Keratinocyte (primary cell): ENCODE data around the gene LPCAT2. TPM values are rescaled to one million over a fixed set of nuclear protein-coding genes. Genes with fewer than 3 reads are reported as not detected.

ENCODE experiments used
- DNase-seq: peaks from one replicate; pipeline ENCODE4 v3.0.0-alpha.2; 2011; ENCODE audit warnings: low read depth, missing footprints, low spot score
- FAIRE-seq: peaks from 2 replicates; lab custom pipeline; 2011; peaks lifted over from hg19 to GRCh38; lab: Jason Lieb, UNC
- H2AFZ ChIP-seq: 2 replicates; pipeline ENCODE4 v1.6.0; 2012; ENCODE audit warnings: low read length, control low read depth, inconsistent platforms; ENCODE audit not compliant: control insufficient read depth
- H3K27ac ChIP-seq: 2 replicates; pipeline ENCODE4 v1.5.1; 2011; ENCODE audit warnings: low read length; ENCODE audit not compliant: control insufficient read depth, insufficient read depth
- H3K27me3 ChIP-seq: 3 replicates; pipeline ENCODE4 v1.6.0; 2011; ENCODE audit warnings: low read length; ENCODE audit not compliant: control insufficient read depth, insufficient read depth; ENCODE audit errors: extremely low read depth
- H3K36me3 ChIP-seq, 2 experiments: 2 replicates in 1 of 2; 3 replicates in 1 of 2; pipeline ENCODE4 v1.5.1; 2011; ENCODE audit warnings: low read length in 2 of 2, mild to moderate bottlenecking in 1 of 2; ENCODE audit not compliant: control insufficient read depth in 2 of 2, insufficient read depth in 2 of 2; ENCODE audit errors: extremely low read depth in 1 of 2
- H3K4me1 ChIP-seq: 3 replicates; pipeline ENCODE4 v1.5.1; 2011; ENCODE audit warnings: low read length; ENCODE audit not compliant: control insufficient read depth, insufficient read depth; ENCODE audit errors: extremely low read depth
- H3K4me2 ChIP-seq: 3 replicates; pipeline ENCODE4 v1.6.0; 2011; ENCODE audit warnings: low read depth, low read length; ENCODE audit not compliant: control insufficient read depth, insufficient read depth; ENCODE audit errors: extremely low read depth
- H3K4me3 ChIP-seq, 3 experiments: fragments of 200-600 bp in 1 of 3; sonication (generic) in 1 of 3; 2 replicates in 2 of 3; 3 replicates in 1 of 3; pipeline ENCODE4 v1.5.1; 2011 to 2016; ENCODE audit warnings: low read length in 3 of 3, mild to moderate bottlenecking in 3 of 3, control low read depth in 2 of 3, inconsistent platforms in 1 of 3, low read depth in 1 of 3, mixed read lengths in 1 of 3, mixed run types in 1 of 3, moderate library complexity in 1 of 3; ENCODE audit not compliant: control insufficient read depth in 2 of 3, insufficient read depth in 2 of 3; ENCODE audit errors: extremely low read depth in 1 of 3
- H3K79me2 ChIP-seq: 2 replicates; pipeline ENCODE4 v1.6.0; 2012; ENCODE audit warnings: low read length; ENCODE audit not compliant: control insufficient read depth, insufficient read depth
- H3K9ac ChIP-seq: 3 replicates; pipeline ENCODE4 v1.6.0; 2011; ENCODE audit warnings: low read length; ENCODE audit not compliant: control insufficient read depth, insufficient read depth; ENCODE audit errors: extremely low read depth
- H3K9me1 ChIP-seq: 3 replicates; pipeline ENCODE4 v1.6.0; 2011; ENCODE audit warnings: low read length; ENCODE audit not compliant: control insufficient read depth, insufficient read depth; ENCODE audit errors: extremely low read depth
- H3K9me3 ChIP-seq: 2 replicates; pipeline ENCODE4 v1.5.1; 2012; ENCODE audit warnings: low read depth, low read length; ENCODE audit not compliant: control insufficient read depth
- H4K20me1 ChIP-seq: 3 replicates; pipeline ENCODE4 v1.6.0; 2011; ENCODE audit warnings: low read length; ENCODE audit not compliant: control insufficient read depth, insufficient read depth; ENCODE audit errors: extremely low read depth
- EZH2 ChIP-seq: IDR thresholded peaks from one replicate; pipeline ENCODE4 v1.6.1; 2012; ENCODE audit warnings: inconsistent platforms, mild to moderate bottlenecking, low read length, moderate library complexity
- dilution Hi-C: fragments of 300-500 bp; cut with MboI; formaldehyde crosslinking; loops from one replicate; pipeline ENCODE4 v1.7.0; 2020; ENCODE audit warnings: low sequenced_read_pairs; ENCODE audit not compliant: extremely low pct_ligation_motif_present
- polyA plus RNA-seq, 5 experiments: library from polyadenylated mRNA; depleted of rRNA in 3 of 5; stranded (reverse) in 3 of 5; stranded (forward) in 1 of 5; unstranded in 1 of 5; fragments of >200 nt; gene quantifications; 1 replicate in 1 of 5; 2 replicates in 3 of 5; 3 replicates in 1 of 5; pipeline versions ENCODE4 v1.2.1 to v1.2.3, GENCODE V29; 2011 to 2012; ENCODE audit warnings: missing spikeins in 2 of 5, low read depth in 1 of 5, low replicate concordance in 1 of 5
- TF ChIP-seq, protein P1 (sequence below), 3 experiments: IDR thresholded peaks in 1 of 3; conservative IDR thresholded peaks in 1 of 3; optimal IDR thresholded peaks in 1 of 3; 2 replicates in 2 of 3; 3 replicates in 1 of 3; pipeline versions ENCODE3 to v1.5.1; 2011; ENCODE audit warnings: low read length in 3 of 3, mild to moderate bottlenecking in 3 of 3, moderate library complexity in 2 of 3, control low read depth in 1 of 3, inconsistent platforms in 1 of 3; ENCODE audit not compliant: insufficient read depth in 2 of 3; ENCODE audit errors: extremely low read depth in 1 of 3

The LPCAT2 gene
- polyA plus RNA-seq, 1 donor (not counting 4 experiments of a cell fraction or from before 2014, with no cell fraction given): 54.4 TPM

DNA sequence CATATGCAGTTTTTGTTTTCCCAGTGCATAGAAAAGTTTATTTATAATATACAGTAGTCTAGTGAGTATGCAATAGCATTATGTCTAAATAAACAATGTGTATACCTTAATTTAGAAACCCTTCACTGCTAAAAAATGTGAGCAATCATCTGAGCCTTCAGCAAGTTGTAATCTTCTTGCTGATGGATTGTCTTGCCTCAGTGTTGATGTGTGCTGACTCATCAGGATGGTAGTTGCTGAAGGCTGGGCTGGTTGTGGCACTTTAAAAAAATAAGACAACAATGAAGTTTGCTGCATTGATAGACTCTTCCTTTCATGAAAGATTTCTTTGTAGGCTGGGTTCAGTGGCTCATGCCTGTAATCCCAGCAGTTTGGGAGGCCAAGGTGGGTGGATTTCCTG lies 43.7 kb downstream of the LPCAT2 start:
- no peaks in the 10 kb centered on the region for H4K20me1 ChIP-seq
- dilution Hi-C loops: no loop called here
- H3K36me3 ChIP-seq: peaks cover 0 to 5% of the 10 kb centered on the region in 2 experiments
- H3K9me1 ChIP-seq: no peaks in the 10 kb centered on the region
- H3K9ac ChIP-seq: no peak overlapping the region
- H2AFZ ChIP-seq: no peak overlapping the region
- FAIRE-seq (peak; percentile 98), DNase-seq (peak; percentile 44)
- no peaks in the 10 kb centered on the region for H3K9me3 ChIP-seq
- TF ChIP-seq, protein P1, sequence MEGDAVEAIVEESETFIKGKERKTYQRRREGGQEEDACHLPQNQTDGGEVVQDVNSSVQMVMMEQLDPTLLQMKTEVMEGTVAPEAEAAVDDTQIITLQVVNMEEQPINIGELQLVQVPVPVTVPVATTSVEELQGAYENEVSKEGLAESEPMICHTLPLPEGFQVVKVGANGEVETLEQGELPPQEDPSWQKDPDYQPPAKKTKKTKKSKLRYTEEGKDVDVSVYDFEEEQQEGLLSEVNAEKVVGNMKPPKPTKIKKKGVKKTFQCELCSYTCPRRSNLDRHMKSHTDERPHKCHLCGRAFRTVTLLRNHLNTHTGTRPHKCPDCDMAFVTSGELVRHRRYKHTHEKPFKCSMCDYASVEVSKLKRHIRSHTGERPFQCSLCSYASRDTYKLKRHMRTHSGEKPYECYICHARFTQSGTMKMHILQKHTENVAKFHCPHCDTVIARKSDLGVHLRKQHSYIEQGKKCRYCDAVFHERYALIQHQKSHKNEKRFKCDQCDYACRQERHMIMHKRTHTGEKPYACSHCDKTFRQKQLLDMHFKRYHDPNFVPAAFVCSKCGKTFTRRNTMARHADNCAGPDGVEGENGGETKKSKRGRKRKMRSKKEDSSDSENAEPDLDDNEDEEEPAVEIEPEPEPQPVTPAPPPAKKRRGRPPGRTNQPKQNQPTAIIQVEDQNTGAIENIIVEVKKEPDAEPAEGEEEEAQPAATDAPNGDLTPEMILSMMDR (optimal IDR thresholded peaks at IDR 0.05 in 1 of 3, IDR thresholded peaks at IDR 0.05 in 1 of 3, conservative IDR thresholded peaks at IDR 0.05 in 1 of 3; ENCODE audit: extremely low read depth in 1 of 3, insufficient read depth in 2 of 3, low read length in 3 of 3): no peak
- no peak for TF ChIP-seq EZH2
- peaks cover 2% of the 10 kb centered on the region for H3K79me2 ChIP-seq
- H3K4me3 ChIP-seq: no peak overlapping the region
- H3K27me3 ChIP-seq: no peaks in the 10 kb centered on the region
- peak overlapping the region; percentile 49 for H3K27ac ChIP-seq
- peak overlapping the region; percentile 53 for H3K4me2 ChIP-seq
- H3K4me1 ChIP-seq: peaks cover 19% of the 10 kb centered on the region

DNA sequence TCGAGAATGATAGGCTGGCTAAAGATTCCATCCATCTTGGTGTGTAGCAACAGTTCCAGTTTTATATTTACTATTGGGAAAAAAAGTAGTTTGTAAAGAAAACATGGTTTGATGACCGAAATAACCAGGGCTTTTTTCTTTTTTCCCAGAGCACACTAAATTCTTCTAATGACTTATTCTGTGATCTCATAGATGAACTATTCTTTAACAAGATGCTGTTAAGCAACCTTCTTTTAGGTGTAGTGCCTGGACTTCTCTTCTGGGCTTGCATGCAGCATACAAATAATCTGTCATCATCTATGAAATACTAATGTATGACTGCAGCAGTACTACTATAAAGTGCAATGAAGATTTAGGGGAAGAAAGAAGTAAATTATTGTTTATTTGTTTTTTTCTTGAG lies 46.6 kb downstream of the LPCAT2 start:
- FAIRE-seq: no peak
- no peaks in the 10 kb centered on the region for H3K9me3 ChIP-seq
- no peaks in the 10 kb centered on the region for H3K27me3 ChIP-seq
- no peak overlapping the region for H3K27ac ChIP-seq
- no peaks in the 10 kb centered on the region for H3K9me1 ChIP-seq
- no peak for TF ChIP-seq EZH2
- DNase-seq: no peak
- dilution Hi-C loops: no loop called here
- H3K9ac ChIP-seq: no peak overlapping the region
- H2AFZ ChIP-seq: no peak overlapping the region
- peaks cover 2% of the 10 kb centered on the region for H3K79me2 ChIP-seq
- no peak overlapping the region for H3K4me3 ChIP-seq
- H3K4me2 ChIP-seq: no peak overlapping the region
- H3K4me1 ChIP-seq: peaks cover 24% of the 10 kb centered on the region
- peaks cover 0 to 4% of the 10 kb centered on the region in 2 experiments for H3K36me3 ChIP-seq
- H4K20me1 ChIP-seq: no peaks in the 10 kb centered on the region

DNA sequence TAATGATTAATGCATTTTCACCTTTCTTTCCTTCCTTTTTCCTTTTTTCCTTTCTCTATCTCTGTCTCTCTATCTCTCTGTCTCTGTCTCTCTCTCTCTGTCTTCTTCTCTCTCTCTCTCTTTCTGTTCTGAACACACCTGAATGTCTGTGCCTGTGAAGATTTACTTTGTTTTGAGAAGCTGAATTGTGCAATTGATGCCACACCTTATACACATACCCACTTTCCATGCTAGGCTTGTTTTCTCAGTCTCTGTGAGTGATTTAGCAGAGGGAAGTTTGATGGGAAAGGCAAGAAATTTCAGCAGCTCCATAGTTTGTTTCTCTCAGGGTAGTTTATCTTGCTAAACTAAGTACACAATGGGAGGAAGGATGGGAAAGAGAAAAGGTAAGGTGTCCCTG lies 48.3 kb downstream of the LPCAT2 start:
- H3K79me2 ChIP-seq: peaks cover 2% of the 10 kb centered on the region
- DNase-seq: no peak
- H3K9ac ChIP-seq: no peak overlapping the region
- H3K4me1 ChIP-seq: peaks cover 22% of the 10 kb centered on the region
- H3K9me1 ChIP-seq: no peaks in the 10 kb centered on the region
- peaks cover 4% of the 10 kb centered on the region in 2 experiments for H3K36me3 ChIP-seq
- dilution Hi-C loops: no loop called here
- TF ChIP-seq, protein P1 (optimal IDR thresholded peaks at IDR 0.05 in 1 of 3, IDR thresholded peaks at IDR 0.05 in 1 of 3, conservative IDR thresholded peaks at IDR 0.05 in 1 of 3; ENCODE audit: extremely low read depth in 1 of 3, insufficient read depth in 2 of 3, low read length in 3 of 3): no peak
- no peak for TF ChIP-seq EZH2
- no peaks in the 10 kb centered on the region for H3K9me3 ChIP-seq
- H3K27ac ChIP-seq: no peak overlapping the region
- H2AFZ ChIP-seq: no peak overlapping the region
- no peak overlapping the region for H3K4me3 ChIP-seq
- H3K4me2 ChIP-seq: no peak overlapping the region
- no peaks in the 10 kb centered on the region for H3K27me3 ChIP-seq
- H4K20me1 ChIP-seq: no peaks in the 10 kb centered on the region
- FAIRE-seq: no peak
